ENCODE results near the gene BMPR1A. TPM values are rescaled to one million over a fixed set of nuclear protein-coding genes. Genes with fewer than 3 reads are reported as not detected.

BMPR1A gene
- total and polyA plus RNA-seq, 9 of the 15 experiments (the other 6 are each of a cell fraction or from before 2014, with no cell fraction given), result 1.6 to 17.5 (median 9.1) TPM

DNA sequence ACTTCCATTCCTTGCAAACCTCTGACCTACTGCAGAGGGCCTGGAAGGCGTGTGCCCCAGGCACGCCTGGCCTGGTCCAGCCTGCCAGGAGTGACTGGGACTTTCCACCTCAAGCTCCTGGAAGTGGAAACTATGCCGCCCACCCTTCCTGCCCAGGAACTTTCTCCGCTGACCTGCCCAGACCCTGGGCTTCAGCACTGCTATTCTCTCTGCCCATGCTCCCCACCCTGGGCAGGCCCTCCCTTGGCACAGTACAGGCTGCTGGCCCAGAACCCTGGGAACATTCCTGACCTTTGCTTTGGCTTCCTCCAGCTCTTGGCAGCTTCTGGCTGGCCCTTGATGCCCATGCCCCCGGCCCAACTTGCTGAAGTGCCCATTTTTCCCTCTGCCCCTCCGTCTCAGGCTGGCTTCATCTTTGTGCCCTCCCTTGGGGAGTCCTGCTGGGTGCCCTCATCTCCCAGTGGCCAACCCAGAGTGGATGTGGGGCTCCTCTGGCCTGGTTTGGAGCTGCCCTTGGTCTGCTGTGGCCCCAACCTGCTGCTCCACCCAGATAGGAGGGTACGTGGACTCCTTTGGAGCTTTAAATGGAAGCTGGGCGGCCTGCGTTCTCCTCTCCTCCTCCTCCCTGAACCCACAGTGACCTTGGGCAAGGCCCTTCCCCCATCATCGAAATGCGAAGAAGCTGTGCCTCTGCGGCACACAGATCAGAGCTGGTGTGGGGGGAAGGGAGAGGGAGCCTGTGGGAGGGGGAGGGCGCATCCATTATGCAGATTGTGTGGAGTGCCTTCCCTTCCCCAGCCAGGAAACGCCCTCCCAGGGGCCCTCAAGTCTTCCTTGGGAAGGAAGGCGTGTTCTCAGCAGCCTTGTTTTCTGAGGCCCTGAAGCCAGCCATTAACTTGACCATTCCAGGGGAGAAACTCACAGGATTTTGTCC lies 197.6 kb downstream of the BMPR1A start (continued):
- 0 out of 2 replicates have a peak, but pooled peaks have one; percentile 19 for TF ChIP-seq MGA (IDR thresholded peaks at IDR 0.05)
- TF ChIP-seq DDX20 (tag; IDR thresholded peaks at IDR 0.05; ENCODE audit: low read depth), result no peak
- no peak for TF ChIP-seq SRSF1 (IDR thresholded peaks at IDR 0.05; ENCODE audit: low read depth, low read length)
- no peak for TF ChIP-seq ZFP1 (CRISPR knock-in tag; IDR thresholded peaks at IDR 0.05)
- no peak for TF ChIP-seq MTF1 (CRISPR knock-in tag; IDR thresholded peaks at IDR 0.05; ENCODE audit: borderline replicate concordance)
- TF ChIP-seq, protein P1, sequence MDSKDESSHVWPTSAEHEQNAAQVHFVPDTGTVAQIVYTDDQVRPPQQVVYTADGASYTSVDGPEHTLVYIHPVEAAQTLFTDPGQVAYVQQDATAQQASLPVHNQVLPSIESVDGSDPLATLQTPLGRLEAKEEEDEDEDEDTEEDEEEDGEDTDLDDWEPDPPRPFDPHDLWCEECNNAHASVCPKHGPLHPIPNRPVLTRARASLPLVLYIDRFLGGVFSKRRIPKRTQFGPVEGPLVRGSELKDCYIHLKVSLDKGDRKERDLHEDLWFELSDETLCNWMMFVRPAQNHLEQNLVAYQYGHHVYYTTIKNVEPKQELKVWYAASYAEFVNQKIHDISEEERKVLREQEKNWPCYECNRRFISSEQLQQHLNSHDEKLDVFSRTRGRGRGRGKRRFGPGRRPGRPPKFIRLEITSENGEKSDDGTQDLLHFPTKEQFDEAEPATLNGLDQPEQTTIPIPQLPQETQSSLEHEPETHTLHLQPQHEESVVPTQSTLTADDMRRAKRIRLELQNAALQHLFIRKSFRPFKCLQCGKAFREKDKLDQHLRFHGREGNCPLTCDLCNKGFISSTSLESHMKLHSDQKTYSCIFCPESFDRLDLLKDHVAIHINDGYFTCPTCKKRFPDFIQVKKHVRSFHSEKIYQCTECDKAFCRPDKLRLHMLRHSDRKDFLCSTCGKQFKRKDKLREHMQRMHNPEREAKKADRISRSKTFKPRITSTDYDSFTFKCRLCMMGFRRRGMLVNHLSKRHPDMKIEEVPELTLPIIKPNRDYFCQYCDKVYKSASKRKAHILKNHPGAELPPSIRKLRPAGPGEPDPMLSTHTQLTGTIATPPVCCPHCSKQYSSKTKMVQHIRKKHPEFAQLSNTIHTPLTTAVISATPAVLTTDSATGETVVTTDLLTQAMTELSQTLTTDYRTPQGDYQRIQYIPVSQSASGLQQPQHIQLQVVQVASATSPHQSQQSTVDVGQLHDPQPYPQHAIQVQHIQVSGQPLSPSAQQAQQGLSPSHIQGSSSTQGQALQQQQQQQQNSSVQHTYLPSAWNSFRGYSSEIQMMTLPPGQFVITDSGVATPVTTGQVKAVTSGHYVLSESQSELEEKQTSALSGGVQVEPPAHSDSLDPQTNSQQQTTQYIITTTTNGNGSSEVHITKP (IDR thresholded peaks at IDR 0.05; ENCODE audit: partially characterized antibody), result peak; percentile 22
- TF ChIP-seq, protein P2, sequence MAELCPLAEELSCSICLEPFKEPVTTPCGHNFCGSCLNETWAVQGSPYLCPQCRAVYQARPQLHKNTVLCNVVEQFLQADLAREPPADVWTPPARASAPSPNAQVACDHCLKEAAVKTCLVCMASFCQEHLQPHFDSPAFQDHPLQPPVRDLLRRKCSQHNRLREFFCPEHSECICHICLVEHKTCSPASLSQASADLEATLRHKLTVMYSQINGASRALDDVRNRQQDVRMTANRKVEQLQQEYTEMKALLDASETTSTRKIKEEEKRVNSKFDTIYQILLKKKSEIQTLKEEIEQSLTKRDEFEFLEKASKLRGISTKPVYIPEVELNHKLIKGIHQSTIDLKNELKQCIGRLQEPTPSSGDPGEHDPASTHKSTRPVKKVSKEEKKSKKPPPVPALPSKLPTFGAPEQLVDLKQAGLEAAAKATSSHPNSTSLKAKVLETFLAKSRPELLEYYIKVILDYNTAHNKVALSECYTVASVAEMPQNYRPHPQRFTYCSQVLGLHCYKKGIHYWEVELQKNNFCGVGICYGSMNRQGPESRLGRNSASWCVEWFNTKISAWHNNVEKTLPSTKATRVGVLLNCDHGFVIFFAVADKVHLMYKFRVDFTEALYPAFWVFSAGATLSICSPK (IDR thresholded peaks at IDR 0.05; ENCODE audit: borderline replicate concordance), result no peak
- peak; percentile 50 to 75; a peak in 2 of 4 replicates for TF ChIP-seq TRIM24 (IDR thresholded peaks at IDR 0.05)
- no peak for TF ChIP-seq ZFPM2 (CRISPR knock-in tag; IDR thresholded peaks at IDR 0.05)

All from K562 (cell line).